ENCODE measurements around the gene CDHR2.
A peak's percentile ranks its signal among the peaks of the same experiment; 100 is the strongest.
"Not testable (repeated sequence)": the region's sequence is repeated elsewhere in the genome, so short reads cannot be mapped to it uniquely, and the experiment has no call there.

CDHR2 gene

DNA sequence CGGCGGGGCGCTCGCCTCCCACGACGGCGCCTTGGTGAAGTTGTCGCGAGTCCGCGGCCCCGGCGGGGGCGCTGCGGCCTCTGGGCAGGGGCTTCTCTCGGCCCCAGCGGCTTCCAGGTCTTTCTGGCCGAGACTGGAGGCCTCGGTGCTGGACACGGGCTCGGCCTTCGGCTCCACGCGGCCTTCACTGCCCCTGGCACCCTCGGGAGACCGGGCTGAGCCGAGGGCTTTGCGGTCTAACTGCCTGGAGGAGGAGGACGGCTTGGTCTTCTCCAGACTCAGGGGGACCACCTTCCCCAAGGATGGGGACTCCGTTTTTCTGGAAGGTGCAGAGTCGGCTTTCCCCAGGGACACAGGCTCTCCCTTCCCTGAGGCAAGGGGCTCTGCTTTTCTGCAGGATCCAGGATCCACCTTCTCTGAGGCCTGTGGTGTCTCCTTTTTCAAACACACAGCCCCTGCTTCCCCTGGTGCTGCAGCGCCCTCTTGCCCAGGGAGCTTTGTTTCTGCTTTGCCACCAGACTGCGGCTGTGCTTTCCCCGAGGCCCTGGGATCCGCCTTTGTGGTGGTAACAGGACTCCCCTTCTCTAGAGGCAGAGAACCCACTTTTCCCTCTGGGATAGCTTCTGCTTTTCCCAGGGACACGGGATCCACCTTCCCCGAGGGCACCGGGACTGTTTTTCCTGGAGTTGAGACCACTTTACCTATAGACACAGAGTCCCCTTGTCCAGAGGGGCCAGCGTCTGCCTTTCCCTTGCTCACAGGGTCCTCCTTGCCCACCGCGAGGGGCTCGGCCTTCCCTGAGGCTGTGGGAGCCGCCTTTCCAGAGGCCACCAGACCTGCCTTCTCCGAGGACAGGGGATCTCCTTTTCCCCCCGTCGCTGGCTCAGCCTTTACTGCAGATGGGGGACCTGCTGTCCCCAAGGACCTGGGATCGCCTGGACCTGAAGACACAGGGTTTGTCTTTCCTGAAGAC lies 48.6 kb downstream of the CDHR2 start:
- no peak for DNase-seq

DNA sequence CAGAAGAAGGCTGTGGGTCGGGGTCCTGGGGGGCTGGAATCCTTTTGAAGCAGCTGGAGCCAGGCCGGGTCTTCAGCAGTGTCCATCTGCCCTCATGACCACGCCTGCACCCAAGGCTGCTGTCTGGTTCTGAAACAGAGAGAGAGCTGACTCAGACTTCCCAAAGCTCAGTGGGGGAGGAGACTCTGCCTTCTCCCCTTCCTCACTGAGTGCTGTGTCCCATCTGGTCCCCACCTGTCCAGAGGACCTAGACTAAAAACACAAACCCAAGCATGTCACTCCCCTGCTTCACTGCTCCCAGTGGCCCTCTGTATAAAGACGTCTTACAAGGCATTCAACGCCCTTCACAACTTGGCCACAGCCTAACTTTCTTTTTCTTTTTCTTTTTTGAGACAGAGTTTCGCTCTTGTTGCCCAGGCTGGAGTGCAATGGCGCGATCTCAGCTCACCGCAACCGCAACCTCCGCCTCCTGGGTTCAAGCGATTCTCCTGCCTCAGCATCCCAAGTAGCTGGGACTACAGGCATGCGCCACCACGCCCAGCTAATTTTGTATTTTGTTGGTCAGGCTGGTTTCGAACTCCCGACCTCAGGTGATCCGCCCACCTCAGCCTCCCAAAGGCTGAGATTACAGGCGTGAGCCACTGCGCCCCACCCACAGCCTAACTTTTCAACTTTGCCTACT lies 50.7 kb downstream of the CDHR2 start:
- not testable (repeated sequence) for DNase-seq

DNA sequence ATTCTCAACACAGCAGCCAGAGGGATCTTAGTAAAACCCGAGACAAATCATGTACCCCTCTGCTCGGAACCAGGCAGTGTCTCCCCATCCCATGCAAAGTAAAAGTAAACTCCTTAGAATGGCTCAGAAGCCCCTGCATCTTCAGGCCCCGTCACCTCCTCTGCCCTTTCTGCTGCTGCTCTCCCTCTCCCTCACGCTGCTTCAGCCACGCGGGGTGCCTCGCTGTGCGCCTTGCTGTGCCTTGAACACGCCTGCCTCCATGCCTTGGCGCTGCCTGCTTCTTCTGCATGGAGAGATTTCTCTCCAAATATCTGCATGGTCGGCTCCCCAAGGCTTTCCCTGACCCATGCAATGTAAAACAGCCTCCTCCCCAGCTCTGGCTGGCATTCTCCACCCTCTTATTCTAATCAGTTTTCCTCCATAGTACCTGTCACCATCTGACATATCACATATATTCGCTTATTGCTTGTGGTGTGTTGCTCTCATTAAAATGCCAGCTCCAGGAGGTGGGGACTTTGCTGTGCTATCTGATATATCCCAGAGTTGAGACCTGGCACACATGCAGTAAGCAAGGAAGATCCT lies 52.9 kb downstream of the CDHR2 start:
- DNase-seq, result no peak

DNA sequence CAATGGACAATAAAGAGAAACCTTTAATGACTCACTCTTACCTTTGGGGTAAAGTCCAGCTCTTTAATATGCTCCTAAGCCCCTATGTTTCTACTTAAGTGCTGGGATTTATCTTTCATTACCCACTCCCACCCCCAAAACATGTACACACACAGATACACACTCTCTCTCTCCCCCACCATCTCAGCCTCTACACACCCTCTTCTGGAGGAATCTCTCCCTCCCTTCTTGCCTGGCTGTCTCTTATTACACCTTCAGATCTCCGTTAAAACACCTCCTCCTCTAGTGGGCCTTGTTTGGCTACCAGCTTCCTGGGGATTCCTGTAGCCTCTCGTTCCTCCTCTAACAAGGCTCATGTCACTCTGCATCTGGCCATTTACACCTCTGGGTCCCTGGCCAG lies 53.9 kb downstream of the CDHR2 start:
- no peak for DNase-seq

DNA sequence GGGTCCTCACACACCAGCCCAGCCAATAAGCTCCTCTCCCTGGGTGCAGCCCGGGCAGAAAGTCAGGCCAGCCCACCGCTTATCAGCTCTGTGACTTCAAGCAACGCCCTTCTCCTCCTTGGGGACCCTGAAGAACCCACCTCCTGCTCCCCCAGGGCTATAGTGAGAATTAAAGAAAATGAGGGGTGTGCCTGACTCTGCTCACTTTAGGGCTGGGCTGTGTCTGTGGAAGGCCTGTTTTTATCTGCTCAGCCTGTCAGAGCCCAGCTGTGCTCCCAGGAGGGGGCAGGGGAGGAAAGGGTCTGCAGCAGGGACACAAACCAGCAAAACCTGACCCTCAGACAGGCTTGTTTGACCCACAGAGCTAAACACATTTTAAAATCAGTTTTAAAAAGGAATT lies 56.9 kb downstream of the CDHR2 start:
- DNase-seq, result no peak

DNA sequence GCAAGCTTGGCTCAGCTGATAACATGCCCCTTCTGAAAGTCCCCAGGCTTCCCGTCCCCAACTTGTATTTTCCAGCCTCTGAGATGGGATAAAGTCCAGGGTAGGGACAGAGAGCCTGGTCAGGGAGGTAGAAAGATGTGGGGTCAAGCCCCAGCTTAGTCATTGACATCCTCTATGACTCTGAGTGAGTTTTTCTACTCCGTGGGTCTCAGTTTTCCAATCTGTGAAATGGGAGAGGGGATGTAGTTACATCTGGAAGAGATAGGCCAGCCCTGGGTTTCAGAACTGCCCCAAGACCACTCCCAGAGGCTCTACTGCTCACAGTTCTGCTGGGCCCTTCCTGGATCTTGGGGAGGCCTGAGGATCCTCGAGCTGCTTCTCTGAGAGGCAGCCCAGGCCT lies 57.7 kb downstream of the CDHR2 start:
- DNase-seq, result no peak

DNA sequence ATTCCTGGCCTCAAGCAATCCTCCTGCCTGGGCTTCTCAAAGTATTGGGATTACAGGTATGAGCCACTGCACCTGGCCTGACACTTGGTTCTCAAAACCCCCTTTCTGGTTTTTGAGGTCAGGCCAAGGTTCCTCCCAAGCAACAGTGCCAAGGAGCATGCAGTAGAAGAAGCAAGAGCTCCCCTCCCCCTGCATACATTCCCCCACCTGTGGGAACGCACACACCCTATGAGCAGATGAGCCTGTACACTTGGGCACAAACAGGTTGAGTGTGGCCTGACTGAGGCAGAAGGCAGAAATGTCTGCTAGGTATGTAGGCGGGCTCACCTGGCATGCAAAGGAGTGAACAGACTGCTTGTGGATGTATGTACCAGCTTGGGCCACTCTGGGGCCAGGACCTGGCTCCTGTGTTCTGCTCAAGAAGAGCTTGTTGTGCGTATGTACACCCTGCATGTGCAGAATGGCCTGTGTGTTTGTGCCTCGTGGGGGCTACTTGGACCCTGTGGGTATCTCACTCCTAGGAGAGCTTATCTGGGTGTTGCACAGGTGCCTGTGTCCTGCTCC lies 59.1 kb downstream of the CDHR2 start:
- no peak for DNase-seq

DNA sequence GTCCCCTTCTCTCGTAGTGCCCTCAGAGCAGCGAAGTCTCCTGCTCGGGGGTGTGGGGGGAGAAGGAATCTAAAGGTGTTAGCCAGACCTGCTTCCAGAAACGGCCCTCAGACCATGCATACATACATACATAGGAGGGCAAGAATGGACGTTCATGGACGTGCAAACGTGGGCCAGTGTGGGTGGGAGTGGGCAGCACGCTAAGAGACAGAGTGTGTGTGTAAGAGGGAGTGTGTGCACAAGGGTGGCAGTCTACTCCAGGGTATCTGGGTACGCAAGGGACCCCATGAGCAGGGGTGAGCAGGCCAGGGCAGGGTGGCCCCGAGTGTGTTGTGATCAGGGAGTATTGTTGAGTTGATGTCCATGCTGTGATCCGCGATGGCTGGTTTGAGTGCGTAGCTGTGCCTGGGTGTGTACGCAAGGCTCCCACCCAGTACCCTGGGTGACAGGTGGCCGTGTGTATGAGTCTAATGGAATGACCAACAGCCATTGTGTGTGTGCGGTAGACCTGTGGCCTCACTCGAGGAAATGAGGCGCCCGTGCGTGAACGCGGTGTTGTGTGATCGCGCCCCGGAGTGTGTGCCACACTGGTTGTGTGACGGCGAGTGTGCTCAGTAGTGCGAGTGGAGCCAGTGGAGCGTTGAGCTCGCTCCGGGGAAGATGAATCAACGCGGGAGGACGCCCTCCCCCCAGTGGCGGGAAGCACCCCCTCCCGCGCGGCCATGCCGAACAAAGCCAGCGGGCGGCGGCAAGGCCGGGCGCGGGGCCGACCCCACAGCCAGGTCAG lies 60.0 kb downstream of the CDHR2 start:
- DNase-seq, result no peak

DNA sequence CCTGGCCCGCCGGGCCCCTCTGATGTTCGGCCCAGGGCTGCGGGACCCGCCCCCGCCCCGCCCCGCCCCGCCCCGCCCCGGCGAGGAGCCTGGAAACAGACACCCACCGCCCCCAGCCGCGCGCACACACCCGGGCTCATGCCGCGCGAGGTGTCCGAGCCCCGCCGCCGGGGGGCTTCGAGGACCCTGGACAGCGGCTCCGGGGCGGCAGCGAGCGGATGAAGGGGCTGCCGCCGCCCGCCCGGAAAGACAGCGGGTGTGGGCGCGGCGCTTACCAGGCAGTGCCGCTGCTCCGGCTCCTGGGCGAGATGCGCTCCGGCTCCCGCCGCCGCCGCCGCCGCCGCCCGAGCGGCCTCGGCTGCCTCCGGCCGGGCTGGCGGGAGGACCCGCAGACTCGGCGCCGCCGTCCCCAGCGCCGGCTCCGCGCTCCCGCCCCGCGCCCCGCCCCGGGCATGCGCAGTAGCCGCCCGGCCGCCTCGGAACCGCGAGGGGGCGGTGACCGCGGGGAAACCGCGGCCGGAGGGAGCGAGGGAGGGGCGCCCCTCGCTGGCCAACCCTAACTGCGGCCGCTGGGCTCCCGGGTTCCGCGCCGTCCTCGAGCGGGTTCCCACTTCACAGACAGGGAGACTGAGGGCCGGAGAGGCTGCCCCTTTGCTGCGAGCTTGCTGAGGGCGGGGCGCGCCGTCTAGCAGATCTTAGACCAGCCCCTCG lies 60.7 kb downstream of the CDHR2 start, which contains the start of gene GPRIN1:
TSS of gene GPRIN1 (minus strand) at position 433 of the 711 bp plus-strand sequence. CDS start 10,322 bp downstream, outside the sequence.
- peak; percentile 16 to 47 for DNase-seq

DNA sequence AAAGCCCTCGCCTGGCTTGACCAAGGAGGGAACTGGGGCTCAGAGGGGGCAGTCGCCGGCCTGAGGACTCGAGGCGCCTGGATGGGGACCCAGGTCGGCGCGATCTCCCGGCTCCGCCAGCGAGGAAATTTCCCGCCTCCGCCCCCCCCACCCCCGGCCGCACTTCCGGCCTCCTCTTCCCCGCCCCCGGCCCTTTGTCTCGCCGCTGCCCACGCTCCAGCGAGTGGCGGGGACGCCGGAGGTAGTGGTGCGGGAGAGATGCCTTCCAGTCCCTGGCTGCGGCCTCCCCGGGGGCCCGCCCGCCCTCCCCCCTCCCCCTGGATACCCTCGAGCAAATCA lies 61.3 kb downstream of the CDHR2 start:
- DNase-seq, result no peak

DNA sequence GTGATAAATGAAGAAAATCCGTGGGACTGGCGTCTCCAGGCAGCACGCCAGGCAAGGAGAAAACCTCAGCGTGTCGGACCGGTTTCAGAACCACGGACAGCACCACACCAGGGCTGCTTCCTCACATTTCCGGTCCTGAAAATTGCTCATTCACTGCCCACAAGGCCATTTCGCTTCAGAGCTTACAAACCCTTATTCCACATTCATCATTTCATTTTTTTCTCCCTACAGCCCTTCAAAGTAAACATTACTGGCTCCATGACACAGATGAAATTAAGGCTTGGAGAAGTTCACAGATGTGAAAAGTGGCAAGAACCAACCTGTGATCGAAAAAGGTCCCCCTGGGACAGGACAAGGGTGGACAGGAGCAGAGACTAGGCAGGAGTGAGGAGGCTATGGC lies 62.3 kb downstream of the CDHR2 start:
- DNase-seq, result peak; percentile 24 to 28

DNA sequence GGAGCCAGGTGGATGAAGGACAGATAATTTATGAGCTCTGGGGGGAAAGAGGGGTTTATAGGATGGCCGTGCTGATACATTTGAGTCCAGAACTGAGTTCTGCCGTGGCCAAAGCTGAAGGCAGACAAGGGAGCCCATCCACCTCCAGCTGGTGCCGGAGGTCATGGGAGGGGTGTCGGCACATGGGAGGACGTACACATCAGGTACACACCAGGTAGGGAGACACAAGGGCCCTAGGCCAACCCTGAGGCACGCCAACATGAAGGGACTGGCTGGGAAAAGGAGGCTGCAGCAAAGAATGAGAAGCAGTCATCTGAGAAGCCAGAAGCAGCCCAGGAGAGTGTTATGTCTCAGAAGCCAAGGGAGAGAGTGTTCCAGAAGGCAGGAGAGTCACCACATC lies 62.9 kb downstream of the CDHR2 start:
- no peak for DNase-seq

DNA sequence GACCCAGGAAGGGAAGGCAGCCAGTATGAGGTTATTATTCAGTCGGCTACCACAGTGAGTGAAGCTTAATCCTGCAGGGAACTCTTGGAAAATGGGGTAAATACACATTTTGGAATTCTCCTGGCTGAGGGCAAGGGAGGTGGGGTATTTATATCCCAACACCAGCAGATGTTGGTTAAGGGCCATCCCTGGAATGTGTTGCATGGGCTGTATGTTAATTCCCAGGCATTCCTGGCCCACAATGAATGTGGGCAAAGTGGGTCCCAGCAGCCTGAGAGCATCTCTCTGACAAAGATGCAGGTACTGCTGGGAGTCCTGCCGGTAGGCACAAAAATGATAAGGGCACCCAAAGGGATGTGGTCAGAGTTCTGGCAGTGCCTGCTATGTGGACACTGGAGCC lies 63.7 kb downstream of the CDHR2 start:
- DNase-seq, result no peak

DNA sequence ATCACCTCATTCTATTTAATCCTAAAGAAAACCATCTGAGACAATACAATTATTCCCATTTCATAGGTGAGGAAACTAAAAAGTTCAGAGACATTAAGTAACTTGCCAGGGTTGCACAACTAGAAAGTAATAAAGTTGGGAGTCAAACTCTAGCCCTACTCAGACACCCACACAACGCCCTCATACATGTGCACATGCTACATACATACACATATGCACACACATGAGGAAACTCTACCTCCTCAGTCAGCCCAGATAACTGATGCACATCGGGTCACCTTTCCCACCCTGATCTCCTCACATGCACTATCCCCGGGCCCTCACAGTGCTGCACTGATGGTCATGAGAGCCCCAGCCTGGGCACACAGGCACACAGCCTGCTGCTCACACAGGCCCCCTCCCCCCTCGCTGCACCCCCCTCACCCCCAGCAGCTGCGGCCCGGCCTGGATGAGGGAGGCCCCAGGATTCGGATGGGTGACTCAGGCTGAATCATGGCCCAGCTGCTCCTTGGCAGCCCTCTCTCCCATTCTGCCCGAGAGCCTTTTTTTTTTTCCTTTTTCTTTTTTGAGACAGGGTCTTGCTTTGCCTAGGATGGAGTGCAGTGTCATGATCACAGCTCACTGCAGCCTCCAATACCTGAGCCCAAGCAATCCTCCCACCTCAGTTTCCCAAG lies 65.8 kb downstream of the CDHR2 start:
- no peak for DNase-seq

DNA sequence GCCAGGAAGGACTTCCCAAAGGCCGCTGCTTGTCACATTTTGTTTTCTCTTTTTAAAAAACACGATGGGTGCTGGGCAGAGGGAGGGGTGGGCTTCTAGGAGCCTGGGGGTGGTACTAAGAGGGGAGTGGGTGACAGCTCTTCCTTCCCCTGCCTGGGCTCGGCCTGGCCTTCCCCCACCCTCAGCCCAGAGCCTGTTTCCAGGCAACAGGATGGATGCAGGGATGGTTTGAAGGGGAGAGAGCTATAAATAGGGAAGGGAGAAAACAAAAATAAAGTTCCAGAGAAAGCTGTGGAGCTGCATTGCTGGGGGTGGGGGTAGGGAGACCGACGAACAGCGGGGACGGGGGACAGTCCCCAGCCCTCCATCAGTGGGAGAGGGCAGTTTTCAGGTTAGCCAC lies 67.4 kb downstream of the CDHR2 start:
- DNase-seq, result no peak

DNA sequence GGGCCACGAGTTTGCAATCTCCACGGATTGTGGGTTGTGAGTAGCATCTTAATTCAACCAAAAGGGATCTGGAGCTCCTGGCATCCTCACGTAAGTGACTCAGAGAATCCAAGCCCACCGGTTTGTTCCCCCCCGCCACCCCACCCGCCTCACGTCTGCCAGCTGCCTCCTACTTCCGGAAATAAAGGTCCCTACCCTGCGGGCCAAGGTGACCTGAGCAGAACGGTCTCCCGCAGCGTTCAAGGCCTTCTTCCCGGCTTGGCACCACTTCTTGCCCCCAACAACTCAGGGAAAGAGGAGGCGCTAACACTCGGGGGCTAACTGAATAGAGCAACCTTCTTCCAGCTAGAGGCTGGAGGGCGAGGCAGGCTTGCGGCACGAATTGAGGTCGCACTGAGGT lies 69.6 kb downstream of the CDHR2 start:
- DNase-seq, result no peak

DNA sequence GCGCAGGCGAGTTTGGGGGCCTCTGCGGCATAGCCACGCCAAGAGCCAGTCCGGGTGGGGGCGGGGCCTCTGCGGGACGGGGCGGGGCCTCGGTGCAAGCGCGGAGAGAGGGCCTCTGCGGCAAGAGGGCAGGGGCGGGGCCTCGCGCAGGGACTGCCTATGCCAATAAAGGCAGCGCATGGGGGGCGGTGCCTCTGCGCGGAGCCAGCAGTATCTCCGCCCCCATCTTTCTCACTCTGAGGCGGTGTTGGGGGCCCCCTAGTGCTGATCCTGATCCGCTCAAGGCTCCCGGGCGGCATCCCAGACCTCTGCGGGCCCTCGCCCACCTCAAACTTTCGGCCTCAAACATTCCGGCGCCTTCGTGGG lies 70.0 kb downstream of the CDHR2 start:
- DNase-seq, result peak; percentile 70 to 73

DNA sequence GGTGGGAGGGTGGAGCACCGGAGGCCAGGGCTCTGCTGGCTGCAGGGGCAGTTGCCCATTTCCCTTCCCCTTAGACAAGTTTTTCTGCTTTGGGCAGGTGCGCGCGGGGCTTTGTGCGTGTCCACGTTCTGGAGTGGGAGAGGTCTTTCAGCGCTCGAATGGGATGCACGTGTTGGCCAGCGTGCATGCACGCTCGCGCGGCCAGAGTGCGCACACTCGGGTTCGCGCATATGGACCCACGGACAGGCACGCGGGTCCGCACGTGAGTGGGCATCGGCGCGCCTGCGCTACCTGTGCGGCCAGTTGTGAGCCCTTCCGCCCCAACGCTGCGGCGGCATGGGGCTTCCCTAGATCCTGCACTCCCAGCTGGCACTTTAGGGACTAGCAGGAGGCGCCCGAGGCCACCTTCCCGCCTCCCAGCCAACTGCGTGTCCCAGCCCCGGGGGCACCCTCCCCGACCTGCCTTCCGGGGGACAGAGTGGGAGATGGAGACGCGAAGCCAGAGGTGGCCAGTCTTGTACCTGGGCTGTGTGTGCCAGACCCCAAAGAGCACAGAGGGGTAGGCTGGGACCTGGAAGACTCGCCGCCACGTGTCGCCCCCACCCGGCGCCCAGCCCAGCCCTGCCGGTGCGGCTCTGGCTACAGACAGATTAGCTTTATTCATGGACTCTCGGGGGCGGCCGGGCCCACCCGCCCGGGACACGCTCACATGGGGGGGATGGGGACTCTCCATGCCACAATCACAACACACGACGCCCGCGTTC lies 70.6 kb downstream of the CDHR2 start:
- no peak for DNase-seq

DNA sequence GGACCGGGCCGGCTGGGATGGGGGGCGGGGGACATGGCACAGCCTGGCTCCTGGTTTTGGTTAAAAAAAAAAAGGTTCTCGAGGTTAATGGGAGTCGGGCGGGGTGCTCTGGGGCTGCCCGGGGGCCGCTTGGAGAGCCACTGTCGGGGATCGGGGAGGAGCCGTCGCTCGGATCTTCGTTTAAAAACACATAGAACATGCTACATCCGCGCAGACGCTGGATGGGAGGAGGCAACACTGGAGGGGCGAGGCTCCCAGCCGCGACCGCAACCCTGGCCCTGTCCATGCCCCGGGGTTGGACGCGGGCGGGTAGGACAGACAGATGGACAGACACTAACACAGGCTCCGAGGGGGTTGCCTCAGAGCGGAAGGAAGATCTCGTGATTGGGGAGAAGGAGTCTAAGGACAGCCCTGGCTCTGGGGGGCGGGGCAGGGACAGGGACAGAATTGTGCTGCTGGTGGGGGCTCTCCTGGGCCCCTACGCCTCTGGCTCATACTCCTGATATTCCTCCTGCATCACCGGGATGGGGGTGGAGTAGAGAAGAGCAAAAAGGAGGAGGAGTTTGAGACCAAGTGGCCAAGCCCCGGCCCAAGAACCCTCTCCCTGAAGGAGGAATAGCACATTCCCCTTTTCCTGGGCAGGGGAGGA lies 71.3 kb downstream of the CDHR2 start:
- DNase-seq, result no peak

DNA sequence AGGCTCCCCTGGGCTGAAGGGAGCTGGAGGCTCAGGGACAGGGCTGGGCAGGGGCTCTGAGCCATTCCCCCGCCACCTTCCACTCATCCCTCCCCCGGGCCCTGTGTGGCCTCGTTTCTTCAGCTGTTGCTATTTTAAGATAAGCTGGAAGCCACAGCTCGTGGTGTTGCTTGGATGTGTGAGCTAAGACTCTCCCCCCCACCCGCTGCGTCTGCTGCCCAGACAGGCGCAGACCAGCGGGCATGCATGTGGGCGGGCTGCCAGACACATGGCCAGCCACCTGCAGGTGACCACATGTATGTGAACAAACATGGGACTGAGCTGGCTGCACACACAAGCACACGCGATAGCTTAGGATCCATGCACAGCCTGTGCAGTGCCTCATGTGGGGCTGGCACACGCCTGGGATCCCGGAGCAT lies 72.5 kb downstream of the CDHR2 start:
- no peak for DNase-seq

Data from hippocampal formation (tissue), 2 donors.